Embryonic facial prominence (tissue), 1 donor: ENCODE measurements around the gene CRACDL.
"Not testable (repeated sequence)": the region's sequence is repeated elsewhere in the genome, so short reads cannot be mapped to it uniquely, and the experiment has no call there.

Experiments used
- DNase-seq: peaks from one replicate; pipeline ENCODE4 v3.0.0-alpha.2; 2016; ENCODE audit errors: extremely low spot score

CRACDL gene

GRCh38 chr2:98776136-98776535 is 159.9 kb downstream of the CRACDL start:
- no peak for DNase-seq

GRCh38 chr2:98775146-98775986 is 160.7 kb downstream of the CRACDL start:
- no peak for DNase-seq

- no peak for DNase-seq
These were observed 162.1 kb downstream of the CRACDL start for GRCh38 chr2:98773907-98774306.

- DNase-seq = no peak
These were observed 162.9 kb downstream of the CRACDL start for GRCh38 chr2:98773169-98773568.

- no peak for DNase-seq
These were observed 163.5 kb downstream of the CRACDL start for GRCh38 chr2:98772536-98772935.

- DNase-seq = no peak
These were observed 164.1 kb downstream of the CRACDL start for GRCh38 chr2:98771721-98772524.

- no peak for DNase-seq
These were observed 164.8 kb downstream of the CRACDL start for GRCh38 chr2:98771264-98771663.

GRCh38 chr2:98769784-98770183 is 166.2 kb downstream of the CRACDL start:
- no peak for DNase-seq

GRCh38 chr2:98769114-98769476 is 166.9 kb downstream of the CRACDL start:
- DNase-seq = no peak

GRCh38 chr2:98768384-98769113 is 167.5 kb downstream of the CRACDL start:
- DNase-seq = no peak

- no peak for DNase-seq
These were observed 171.5 kb downstream of the CRACDL start for GRCh38 chr2:98764499-98764898.

GRCh38 chr2:98763209-98763951 is 172.6 kb downstream of the CRACDL start:
- DNase-seq = no peak

GRCh38 chr2:98761909-98762308 is 174.1 kb downstream of the CRACDL start:
- no peak for DNase-seq

GRCh38 chr2:98761267-98761781 is 174.7 kb downstream of the CRACDL start:
- DNase-seq = no peak

- DNase-seq = no peak
These were observed 176.0 kb downstream of the CRACDL start for GRCh38 chr2:98759827-98760625.

GRCh38 chr2:98759338-98759737 is 176.7 kb downstream of the CRACDL start:
- no peak for DNase-seq

GRCh38 chr2:98757904-98758421 is 178.1 kb downstream of the CRACDL start:
- no peak for DNase-seq

- DNase-seq = no peak
These were observed 182.2 kb downstream of the CRACDL start for GRCh38 chr2:98753801-98754200.

- DNase-seq = not testable (repeated sequence)
These were observed 183.3 kb downstream of the CRACDL start for GRCh38 chr2:98752711-98753110.

- DNase-seq = no peak
These were observed 184.3 kb downstream of the CRACDL start for GRCh38 chr2:98751748-98752147.
